Hematopoietic multipotent progenitor cell treated with erythropoietin and hydrocortisone succinate and interleukin-3 and kit ligand, for 15 days (in vitro differentiated cells): ENCODE data around the gene ZNF471.

Experiments used
- DNase-seq: peaks from one replicate; pipeline ENCODE4 v3.0.0-alpha.2; 2015; ENCODE audit warnings: low spot score

Gene ZNF471

DNA sequence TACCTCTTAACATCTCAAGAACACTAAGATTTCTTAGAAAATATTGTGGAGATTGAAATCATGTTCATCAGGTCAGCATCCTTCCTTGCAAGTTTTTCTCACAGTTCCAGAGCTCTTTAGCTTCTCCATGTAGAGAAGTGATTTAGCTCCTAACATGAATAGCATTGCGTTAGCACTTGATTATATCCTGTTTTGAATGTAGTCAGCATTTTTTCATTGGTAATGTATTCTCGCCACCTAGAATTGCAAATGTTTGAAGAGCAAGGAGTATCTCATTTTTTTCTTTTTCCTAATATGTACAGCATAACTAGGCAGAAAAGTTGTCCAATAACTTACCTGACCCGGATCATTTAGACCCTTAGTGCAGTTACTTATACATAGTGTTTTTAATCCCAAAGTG, 66.3 kb downstream of the ZNF471 start:
- DNase-seq = no peak

GRCh38 chr19:56577719-56578602, 70.3 kb downstream of the ZNF471 start:
- DNase-seq = no peak
